Right lobe of liver (tissue), 6 donors: ENCODE results near the gene ACSS1. TPM values are rescaled to one million over a fixed set of nuclear protein-coding genes. Genes with fewer than 3 reads are reported as not detected.

Experiments used
- ATAC-seq, 4 donors: fragments of 200-7000 bp; cut with Tn5 transposase; one replicate each; pipeline ENCODE4 v1.9.1; 2020; ENCODE audit warnings: mild to moderate bottlenecking in 4 of 4, moderate library complexity in 4 of 4
- DNase-seq, 3 donors: peaks; one replicate each; pipeline ENCODE4 v3.0.0-alpha.2; 2020
- H3K27ac ChIP-seq, 3 donors: fragments of 200-600 bp; one replicate each; pipeline ENCODE4 v1.8.0; 2022
- H3K27me3 ChIP-seq, 2 donors: fragments of 200-600 bp; one replicate each; pipeline ENCODE4 v1.8.0; 2022
- H3K36me3 ChIP-seq, 4 donors: fragments of 200-600 bp; sonication (generic) in 1 of 4; one replicate each; pipeline versions ENCODE4 v1.5.1 to v1.8.0; 2017 to 2022; ENCODE audit warnings: control low read depth in 1 of 4
- H3K4me1 ChIP-seq, 4 donors: fragments of 200-600 bp; sonication (generic) in 1 of 4; one replicate each; pipeline versions ENCODE4 v1.5.1 to v1.8.0; 2017 to 2022; ENCODE audit warnings: control low read depth in 1 of 4
- H3K4me3 ChIP-seq, 3 donors: fragments of 200-600 bp; one replicate each; pipeline ENCODE4 v1.8.0; 2022
- H3K9me3 ChIP-seq, 4 donors: fragments of 200-600 bp; sonication (generic) in 1 of 4; one replicate each; pipeline versions ENCODE4 v1.5.1 to v1.8.0; 2017 to 2022; ENCODE audit warnings: control low read depth in 1 of 4
- CTCF ChIP-seq, 4 donors: fragments of 200-600 bp in 3 of 4; fragments of 450-650 bp in 1 of 4; IDR thresholded peaks; one replicate each; pipeline versions ENCODE4 v1.5.1 to v1.8.0; 2016 to 2022; ENCODE audit warnings: antibody characterized with exemption in 4 of 4, mild to moderate bottlenecking in 2 of 4
- POLR2A ChIP-seq: fragments of 450-650 bp; IDR thresholded peaks from one replicate; pipeline ENCODE4 v1.6.1; 2017; ENCODE audit warnings: antibody characterized with exemption, mild to moderate bottlenecking
- WGBS: methylation state at CpG from one replicate; pipeline ENCODE4 v1.1.6; 2018; ENCODE audit warnings: low coverage, low lambda C conversion rate; ENCODE audit not compliant: insufficient coverage; ENCODE audit errors: missing lambda C conversion rate; 5-methylcytosine and 5-hydroxymethylcytosine counted together
- intact Hi-C, 2 donors: fragments of 100-400 bp; cut with DNase I; formaldehyde crosslinking; loops; one replicate each; pipeline versions ENCODE4 v1.11.2 to v1.14.1; 2022
- total RNA-seq, 6 experiments: library from RNA; depleted of rRNA in 2 of 6; stranded (reverse); fragments of >200 nt in 2 of 6; fragmentation: NEBNext Ultra II Directional in 3 of 6; extraction: Animal tissue kit (Norgen Biotek cat#: 25700) in 3 of 6; gene quantifications; one replicate each; pipeline versions ENCODE4 v1.1.0 to v1.2.4, GENCODE V29; 2016 to 2023
- donor health status: DM: no; HTN: yes; CAD: no.
- donor health status: DM: no; HTN: no; CAD: no.
- donor health status: DM: no; HTN: no; CAD: no.
- donor health status: DM: no; HTN: yes; CAD: no.
- donor health status: DM: no; HTN: yes; CAD: no.

Gene ACSS1
- total RNA-seq, 6 experiments from 2014 or later, result 3.5 to 9.1 (median 6.3) TPM

DNA sequence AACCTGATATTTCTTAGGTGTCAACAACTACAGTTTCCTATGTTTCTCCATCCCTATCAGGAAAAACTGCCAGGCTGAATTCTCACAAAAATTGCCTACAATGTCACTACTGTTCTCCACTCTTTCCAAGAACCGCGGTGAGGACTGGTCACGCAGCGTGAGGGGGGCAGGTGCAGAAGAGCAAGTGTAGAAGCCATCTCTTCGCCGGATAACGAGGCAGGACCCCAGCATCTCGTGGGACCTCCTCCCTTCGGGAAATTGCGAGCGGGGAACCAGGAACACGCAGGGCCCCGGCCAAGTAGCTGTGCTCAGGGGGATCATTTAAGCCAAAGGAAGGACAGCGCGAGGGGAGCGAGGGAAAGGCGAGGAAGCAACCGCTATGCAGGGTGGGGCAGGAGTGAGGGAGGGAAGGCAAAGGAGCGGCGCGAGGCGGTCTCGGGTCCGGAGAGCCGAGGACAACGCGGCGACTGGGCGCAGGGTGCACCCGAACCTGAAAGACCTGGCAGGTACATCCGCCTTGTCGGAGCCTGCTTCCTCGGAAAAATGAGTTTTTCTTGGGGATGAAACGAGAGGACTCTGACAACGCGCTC lies 65.9 kb downstream of the ACSS1 start:
- peak in 2 of 3 donors; percentile 54 to 62 for DNase-seq
- TF ChIP-seq CTCF (IDR thresholded peaks at IDR 0.05) (no peak), POLR2A (no peak)
- peak; percentile 1 to 6 (median 4) for ATAC-seq
- Histone ChIP-seq H3K36me3 (no peaks in the 10 kb centered on the region), H3K4me3 (peak overlapping the region; percentile 74 to 93 (median 87)), H3K27me3 (no peaks in the 10 kb centered on the region), H3K27ac (peak overlapping the region; percentile 69 to 90 (median 86)), H3K9me3 (no peaks in the 10 kb centered on the region), H3K4me1 (peaks cover 0 to 42% (median 12%) of the 10 kb centered on the region in 4 donors)
- intact Hi-C loops, result loop anchor here (5.0 to 10.0 kb wide), 2 partner anchors 55 to 183 kb away; no protein-coding TSS in a partner anchor
- under 1% methylated on average over 31 of the region's 36 CpGs for WGBS

DNA sequence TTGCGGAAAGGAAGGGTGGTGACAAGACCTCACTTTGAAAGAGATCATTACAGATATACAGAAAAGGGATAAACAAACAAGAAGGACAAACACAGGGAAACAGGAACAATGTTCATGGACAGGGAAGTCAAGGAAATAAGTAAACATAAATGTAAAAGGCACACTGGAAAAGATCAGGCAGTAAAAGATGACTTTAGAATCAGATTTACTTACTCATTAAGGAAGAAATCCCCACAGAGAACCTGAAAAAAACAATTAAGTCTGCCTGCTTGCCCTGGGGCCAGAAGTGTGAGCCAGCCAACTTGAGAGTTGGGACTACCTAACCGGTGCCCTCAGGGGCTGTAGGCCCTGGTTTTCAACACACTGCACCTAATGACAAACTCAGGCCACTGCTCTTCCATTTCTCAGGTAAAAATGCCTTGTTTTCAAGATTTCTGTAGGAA lies 67.1 kb downstream of the ACSS1 start:
- H3K27me3 ChIP-seq, result no peaks in the 10 kb centered on the region
- WGBS, result 45% methylated on average over 2 of the region's 2 CpGs
- ATAC-seq, result no peak
- H3K36me3 ChIP-seq, result no peaks in the 10 kb centered on the region
- TF ChIP-seq POLR2A (no peak), CTCF (IDR thresholded peaks at IDR 0.05) (no peak)
- H3K27ac ChIP-seq, result peak overlapping the region; percentile 16 to 90 (median 18)
- intact Hi-C loops, result loop anchor here (5.0 to 10.0 kb wide), 2 partner anchors 56 to 184 kb away; no protein-coding TSS in a partner anchor
- peak overlapping the region; percentile 74 to 93 (median 87) for H3K4me3 ChIP-seq
- peaks cover 0 to 54% (median 17%) of the 10 kb centered on the region in 4 donors for H3K4me1 ChIP-seq
- peak in 1 of 3 donors; percentile 51 for DNase-seq
- no peaks in the 10 kb centered on the region for H3K9me3 ChIP-seq

DNA sequence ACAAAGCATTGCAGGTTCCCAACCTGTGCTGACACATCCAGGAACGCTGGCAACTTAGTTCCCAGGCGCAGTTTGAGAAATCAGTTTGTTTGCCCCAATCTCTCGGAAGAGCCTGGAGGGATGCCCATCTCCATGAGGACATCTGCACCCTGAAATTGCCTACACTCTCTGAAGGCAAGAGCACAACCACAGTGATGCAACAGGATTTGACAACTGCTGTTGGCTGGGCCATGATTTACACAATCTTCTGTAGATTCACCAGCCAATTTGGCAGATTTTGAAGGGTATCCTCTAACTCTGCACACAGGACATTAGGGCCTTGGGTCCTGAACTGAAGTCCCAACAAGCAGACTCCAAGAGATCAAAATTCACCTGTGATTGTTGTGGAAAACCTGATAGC lies 68.8 kb downstream of the ACSS1 start:
- Histone ChIP-seq H3K4me3 (peak overlapping the region in 1 of 3 donors; percentile 87), H3K9me3 (no peaks in the 10 kb centered on the region), H3K4me1 (peaks cover 0 to 70% (median 26%) of the 10 kb centered on the region in 4 donors), H3K27me3 (no peaks in the 10 kb centered on the region), H3K27ac (peak overlapping the region; percentile 44 to 90 (median 44)), H3K36me3 (no peaks in the 10 kb centered on the region)
- WGBS, result 10% methylated on average over 3 of the region's 3 CpGs
- TF ChIP-seq CTCF (IDR thresholded peaks at IDR 0.05) (no peak), POLR2A (peak; percentile 76)
- DNase-seq (peak; percentile 65 to 90 (median 82)), ATAC-seq (peak; percentile 31 to 63 (median 42))
- intact Hi-C loops, result no loop called here

- H3K27me3 ChIP-seq, result no peaks in the 10 kb centered on the region
- intact Hi-C loops, result no loop called here
- peak overlapping the region in 2 of 3 donors; percentile 35 to 40 for H3K4me3 ChIP-seq
- H3K36me3 ChIP-seq, result peaks cover 0 to 2% (median 0%) of the 10 kb centered on the region in 4 donors
- 38% methylated on average over 5 of the region's 7 CpGs for WGBS
- peak overlapping the region; percentile 44 to 90 (median 71) for H3K27ac ChIP-seq
- no peak for TF ChIP-seq CTCF (IDR thresholded peaks at IDR 0.05)
- TF ChIP-seq POLR2A, result no peak
- H3K4me1 ChIP-seq, result peaks cover 0 to 76% (median 23%) of the 10 kb centered on the region in 4 donors
- no peaks in the 10 kb centered on the region for H3K9me3 ChIP-seq
- ATAC-seq (peak; percentile 12 to 38 (median 20)), DNase-seq (peak in 1 of 3 donors; percentile 79)
Observed at GRCh38 chr20:24987873-24988835, 69.8 kb downstream of the ACSS1 start.
